GM18867 (cell line): ENCODE measurements around the gene TEX26.

ENCODE experiments used
- ATAC-seq: cut with Tn5 transposase; IDR thresholded peaks from one replicate; pipeline ENCODE4 v1.9.1; 2021; ENCODE audit warnings: mild to moderate bottlenecking, moderate library complexity; ENCODE audit not compliant: unreplicated experiment

The TEX26 gene

GRCh38 chr13:30932481-30933353 lies at the start of gene TEX26:
TSS of gene TEX26 (plus strand) at chr13:30932656. CDS start at chr13:30932716, 60 bp downstream.
- ATAC-seq = no peak

GRCh38 chr13:30882996-30883766 lies 49.3 kb upstream of the TEX26 start:
- ATAC-seq = no peak

- ATAC-seq = no peak
Observed at GRCh38 chr13:30884543-30884942, 47.9 kb upstream of the TEX26 start.

GRCh38 chr13:30889196-30889690 lies 43.2 kb upstream of the TEX26 start:
- ATAC-seq = no peak

GRCh38 chr13:30892966-30893365 lies 39.5 kb upstream of the TEX26 start:
- no peak for ATAC-seq

GRCh38 chr13:30895773-30896172 lies 36.7 kb upstream of the TEX26 start:
- no peak for ATAC-seq

- no peak for ATAC-seq
Observed at GRCh38 chr13:30898070-30898469, 34.4 kb upstream of the TEX26 start.

- ATAC-seq = no peak
Observed at GRCh38 chr13:30898678-30899241, 33.7 kb upstream of the TEX26 start.

- no peak for ATAC-seq
Observed at GRCh38 chr13:30900436-30900835, 32.0 kb upstream of the TEX26 start.

GRCh38 chr13:30900952-30901749 lies 31.3 kb upstream of the TEX26 start:
- ATAC-seq = no peak

- no peak for ATAC-seq
Observed at GRCh38 chr13:30904043-30904442, 28.4 kb upstream of the TEX26 start.

- ATAC-seq = no peak
Observed at GRCh38 chr13:30905932-30906383, 26.5 kb upstream of the TEX26 start, which contains the start of gene MEDAG. TSS of gene MEDAG (plus strand) at chr13:30906271. CDS start at chr13:30906516, 245 bp downstream.

GRCh38 chr13:30906411-30907051 lies 25.9 kb upstream of the TEX26 start:
- ATAC-seq = no peak

GRCh38 chr13:30907121-30907861 lies 25.2 kb upstream of the TEX26 start:
- ATAC-seq = no peak

- ATAC-seq = no peak
Observed at GRCh38 chr13:30908416-30908980, 24.0 kb upstream of the TEX26 start.

GRCh38 chr13:30910676-30911075 lies 21.8 kb upstream of the TEX26 start:
- ATAC-seq = no peak

GRCh38 chr13:30915691-30916541 lies 16.5 kb upstream of the TEX26 start:
- no peak for ATAC-seq

- ATAC-seq = no peak
Observed at GRCh38 chr13:30916991-30917390, 15.5 kb upstream of the TEX26 start.
